ENCODE measurements around the gene RANBP3.
"Not testable (repeated sequence)": the region's sequence is repeated elsewhere in the genome, so short reads cannot be mapped to it uniquely, and the experiment has no call there.

Gene RANBP3

DNA sequence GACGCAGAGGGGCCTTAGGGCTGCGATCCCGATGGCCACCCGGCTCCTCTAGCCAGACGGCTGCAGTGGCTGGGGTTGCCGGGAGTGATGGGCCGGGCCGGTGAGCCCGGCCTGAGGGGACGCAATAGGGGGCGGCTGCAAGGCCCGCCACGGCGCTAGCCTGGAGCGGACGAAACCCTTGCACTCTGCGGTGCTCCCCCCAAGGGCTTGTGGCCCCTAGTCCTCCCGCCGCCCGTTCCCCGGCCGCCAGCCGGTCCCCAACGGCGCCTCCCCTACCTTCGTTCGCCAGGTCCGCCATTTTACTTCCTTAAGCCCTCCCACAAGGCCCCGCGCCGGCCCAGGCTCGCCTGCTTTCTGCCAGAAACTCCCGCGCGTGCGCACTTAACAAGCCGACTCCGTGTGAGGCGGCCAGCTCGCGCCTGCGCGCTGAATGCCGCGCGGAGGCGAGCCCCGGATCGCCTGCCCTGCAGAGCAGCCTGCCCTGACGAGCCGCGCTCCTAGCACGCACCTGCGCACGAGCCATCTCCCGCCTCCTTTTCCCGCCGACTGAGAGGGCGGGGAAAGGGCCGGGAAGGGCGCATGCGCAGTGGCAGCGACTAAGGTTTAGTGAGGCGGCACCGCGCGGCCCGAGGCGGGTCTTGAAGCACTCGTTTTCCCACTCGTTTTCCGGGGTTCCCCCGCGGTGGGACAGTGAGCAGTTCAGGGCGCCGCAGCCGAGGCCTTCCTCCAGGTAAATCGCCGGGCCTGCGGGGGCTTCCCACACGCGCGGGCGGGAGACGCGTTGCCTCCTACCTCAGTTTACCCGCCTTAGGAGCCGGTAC lies at the start of gene RANBP3:
RANBP3 (minus strand) TSS at position 356 of the 821 bp plus-strand sequence; CDS start at position 298, 58 bp downstream.
- Mint-ChIP-seq H3K9me3 (no peaks in the 10 kb centered on the region), H3K27me3 (no peaks in the 10 kb centered on the region), H3K27ac (peak within 1 kb of the TSS; percentile 96), H3K36me3 (peaks cover 10% of the 10 kb centered on the region), H3K4me3 (peak within 1 kb of the TSS; percentile 93), H3K4me1 (peaks cover 59% of the 10 kb centered on the region)
- ATAC-seq: peak; percentile 96

DNA sequence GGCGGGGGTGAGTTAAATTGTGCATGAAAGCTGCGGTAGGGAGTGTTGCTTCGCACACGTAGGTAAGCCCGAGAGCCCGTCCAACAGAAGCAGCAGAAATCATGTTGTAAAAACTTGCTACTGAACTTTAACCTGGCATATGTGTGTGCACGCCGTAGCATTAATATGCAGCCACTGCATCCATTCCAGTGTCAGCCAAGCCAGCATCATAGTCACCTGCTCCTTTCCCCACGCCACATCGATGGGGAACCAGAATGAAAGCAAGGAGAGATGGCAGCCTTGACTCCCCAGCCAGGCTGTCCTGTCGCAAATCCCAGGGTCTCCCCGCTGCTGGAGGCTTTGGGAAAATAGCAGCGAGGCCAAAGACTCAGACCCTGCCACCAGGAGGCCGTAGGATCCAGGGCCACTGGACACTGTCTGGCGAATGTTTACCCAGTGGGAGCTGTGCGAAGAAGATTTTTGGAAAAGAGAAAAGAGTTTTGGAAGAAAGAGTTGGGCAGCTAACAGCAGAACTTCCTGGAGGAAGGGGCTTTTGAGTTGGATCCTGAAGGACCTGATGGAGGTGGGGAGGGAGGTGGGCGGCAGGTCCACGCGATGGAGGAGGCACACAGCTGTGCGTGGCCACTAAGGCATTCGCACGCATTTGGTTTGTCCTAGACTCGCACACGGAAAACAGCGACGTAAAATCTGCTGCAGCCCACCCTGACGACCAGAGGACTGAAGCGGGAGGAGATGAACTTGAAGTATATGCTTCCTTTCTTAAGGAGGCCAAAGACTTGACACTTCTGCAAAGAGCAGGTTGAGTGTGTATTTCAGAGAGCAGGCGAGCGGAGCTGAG lies 48.7 kb upstream of the RANBP3 start:
- ATAC-seq: no peak
- H3K4me1 Mint-ChIP-seq: peaks cover 16% of the 10 kb centered on the region
- peaks cover 37% of the 10 kb centered on the region for H3K27me3 Mint-ChIP-seq
- no peak overlapping the region for H3K4me3 Mint-ChIP-seq
- H3K9me3 Mint-ChIP-seq: no peaks in the 10 kb centered on the region
- no peak overlapping the region for H3K27ac Mint-ChIP-seq
- H3K36me3 Mint-ChIP-seq: no peaks in the 10 kb centered on the region

DNA sequence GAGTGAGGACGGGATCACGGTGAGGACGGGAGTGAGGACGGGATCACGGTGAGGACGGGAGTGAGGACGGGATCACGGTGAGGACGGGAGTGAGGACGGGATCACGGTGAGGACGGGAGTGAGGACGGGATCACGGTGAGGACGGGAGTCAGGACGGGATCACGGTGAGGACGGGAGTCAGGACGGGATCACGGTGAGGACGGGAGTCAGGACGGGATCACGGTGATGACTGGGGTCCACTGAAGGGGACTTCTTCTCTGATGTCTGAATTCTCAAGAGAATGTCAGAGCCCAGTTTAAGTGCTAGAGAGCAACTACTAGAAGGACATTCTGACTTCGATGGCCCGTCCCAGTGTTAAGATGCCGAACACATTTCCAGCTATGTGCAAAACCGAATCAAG lies 46.8 kb upstream of the RANBP3 start:
- H3K9me3 Mint-ChIP-seq, H3K4me3 Mint-ChIP-seq, H3K27ac Mint-ChIP-seq, ATAC-seq, H3K36me3 Mint-ChIP-seq: not testable (repeated sequence)
- Mint-ChIP-seq H3K4me1 (peaks cover 21% of the 10 kb centered on the region), H3K27me3 (peaks cover 53% of the 10 kb centered on the region)

GRCh38 chr19:6023936-6024335 lies 46.0 kb upstream of the RANBP3 start:
- Mint-ChIP-seq H3K27me3 (peaks cover 55% of the 10 kb centered on the region), H3K4me1 (peaks cover 21% of the 10 kb centered on the region), H3K4me3 (no peak overlapping the region), H3K36me3 (no peaks in the 10 kb centered on the region), H3K9me3 (no peaks in the 10 kb centered on the region), H3K27ac (no peak overlapping the region)
- no peak for ATAC-seq

- Mint-ChIP-seq H3K36me3 (no peaks in the 10 kb centered on the region), H3K4me1 (peaks cover 21% of the 10 kb centered on the region), H3K9me3 (no peaks in the 10 kb centered on the region), H3K4me3 (no peak overlapping the region), H3K27ac (peak overlapping the region; percentile 17), H3K27me3 (peaks cover 55% of the 10 kb centered on the region)
- no peak for ATAC-seq
Measured at GRCh38 chr19:6023085-6023682, 45.2 kb upstream of the RANBP3 start.

- Mint-ChIP-seq H3K4me1 (peaks cover 21% of the 10 kb centered on the region), H3K27ac (peak overlapping the region; percentile 17), H3K4me3 (no peak overlapping the region), H3K27me3 (peaks cover 55% of the 10 kb centered on the region), H3K36me3 (no peaks in the 10 kb centered on the region), H3K9me3 (no peaks in the 10 kb centered on the region)
- no peak for ATAC-seq
Measured at GRCh38 chr19:6022570-6023064, 44.7 kb upstream of the RANBP3 start.

- Mint-ChIP-seq H3K4me3 (no peak overlapping the region), H3K27me3 (peaks cover 55% of the 10 kb centered on the region), H3K4me1 (peaks cover 21% of the 10 kb centered on the region), H3K36me3 (no peaks in the 10 kb centered on the region), H3K9me3 (no peaks in the 10 kb centered on the region), H3K27ac (peak overlapping the region; percentile 17)
- peak; percentile 90 for ATAC-seq
Measured at GRCh38 chr19:6021878-6022569, 44.1 kb upstream of the RANBP3 start.

- Mint-ChIP-seq H3K4me1 (peaks cover 21% of the 10 kb centered on the region), H3K27me3 (peaks cover 48% of the 10 kb centered on the region), H3K36me3 (no peaks in the 10 kb centered on the region), H3K27ac (no peak overlapping the region), H3K4me3 (no peak overlapping the region), H3K9me3 (no peaks in the 10 kb centered on the region)
- ATAC-seq: no peak
Measured at GRCh38 chr19:6020972-6021805, 43.2 kb upstream of the RANBP3 start.

GRCh38 chr19:6020166-6020882 lies 42.4 kb upstream of the RANBP3 start:
- Mint-ChIP-seq H3K27me3 (peaks cover 45% of the 10 kb centered on the region), H3K9me3 (no peaks in the 10 kb centered on the region), H3K36me3 (no peaks in the 10 kb centered on the region), H3K4me3 (no peak overlapping the region), H3K27ac (no peak overlapping the region), H3K4me1 (peaks cover 21% of the 10 kb centered on the region)
- ATAC-seq: no peak

DNA sequence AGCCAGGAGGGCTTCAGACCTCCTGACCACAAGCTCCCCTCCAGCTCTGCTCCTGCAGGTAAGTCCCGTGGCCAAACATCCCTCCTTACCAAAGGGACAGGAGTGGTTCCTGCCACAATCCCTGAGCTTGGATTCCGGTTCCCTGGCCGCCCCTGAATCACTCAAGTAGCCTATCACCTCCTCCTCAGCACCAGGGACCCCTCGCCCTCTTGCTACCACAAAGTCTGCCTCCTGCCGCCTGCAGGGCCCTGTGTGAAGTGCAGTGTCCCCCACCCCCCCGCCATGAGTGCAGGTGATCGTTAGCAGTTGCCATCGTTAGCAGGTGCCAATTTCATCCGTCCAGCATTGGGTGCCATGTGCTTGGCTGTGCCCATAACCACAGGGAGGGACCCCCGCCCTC lies 40.8 kb upstream of the RANBP3 start:
- no peaks in the 10 kb centered on the region for H3K36me3 Mint-ChIP-seq
- peaks cover 38% of the 10 kb centered on the region for H3K27me3 Mint-ChIP-seq
- ATAC-seq: no peak
- no peaks in the 10 kb centered on the region for H3K9me3 Mint-ChIP-seq
- H3K27ac Mint-ChIP-seq: no peak overlapping the region
- no peak overlapping the region for H3K4me3 Mint-ChIP-seq
- peaks cover 21% of the 10 kb centered on the region for H3K4me1 Mint-ChIP-seq

DNA sequence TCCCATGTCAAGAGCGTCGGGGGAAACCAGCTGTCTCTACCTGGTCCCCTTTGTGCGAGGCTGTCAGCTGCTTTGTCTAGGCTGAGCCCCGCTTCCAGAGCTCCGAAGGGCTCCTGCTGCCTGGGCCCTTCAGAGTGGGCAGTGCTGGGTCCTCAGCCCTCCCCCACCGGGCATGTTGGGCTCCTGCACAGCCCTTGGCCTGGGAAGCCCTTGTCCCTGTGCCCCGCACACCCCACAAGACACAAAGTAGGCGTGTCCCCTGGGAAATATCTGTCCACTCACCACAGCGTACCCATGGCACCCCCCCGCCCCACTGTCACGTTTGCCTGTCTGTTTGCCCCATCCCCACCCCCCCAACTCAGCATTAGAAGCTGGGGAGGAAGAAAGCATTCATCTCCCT lies 39.6 kb upstream of the RANBP3 start:
- peaks cover 28% of the 10 kb centered on the region for H3K27me3 Mint-ChIP-seq
- H3K27ac Mint-ChIP-seq: no peak overlapping the region
- ATAC-seq: no peak
- H3K36me3 Mint-ChIP-seq: no peaks in the 10 kb centered on the region
- H3K9me3 Mint-ChIP-seq: no peaks in the 10 kb centered on the region
- no peak overlapping the region for H3K4me3 Mint-ChIP-seq
- peaks cover 14% of the 10 kb centered on the region for H3K4me1 Mint-ChIP-seq

- H3K27me3 Mint-ChIP-seq: peaks cover 12% of the 10 kb centered on the region
- no peak overlapping the region for H3K27ac Mint-ChIP-seq
- no peaks in the 10 kb centered on the region for H3K4me1 Mint-ChIP-seq
- ATAC-seq: no peak
- no peaks in the 10 kb centered on the region for H3K36me3 Mint-ChIP-seq
- H3K4me3 Mint-ChIP-seq: no peak overlapping the region
- H3K9me3 Mint-ChIP-seq: no peaks in the 10 kb centered on the region
Measured at GRCh38 chr19:6015841-6016545, 38.1 kb upstream of the RANBP3 start.

GRCh38 chr19:6014551-6015135 lies 36.7 kb upstream of the RANBP3 start:
- H3K9me3 Mint-ChIP-seq: no peaks in the 10 kb centered on the region
- H3K4me3 Mint-ChIP-seq: no peak overlapping the region
- H3K36me3 Mint-ChIP-seq: no peaks in the 10 kb centered on the region
- H3K27ac Mint-ChIP-seq: no peak overlapping the region
- H3K27me3 Mint-ChIP-seq: peaks cover 2% of the 10 kb centered on the region
- no peak for ATAC-seq
- H3K4me1 Mint-ChIP-seq: no peaks in the 10 kb centered on the region
